Pancreas (tissue), 10 donors: ENCODE data around the gene ACOXL. TPM values are rescaled to one million over a fixed set of nuclear protein-coding genes. Genes with fewer than 3 reads are reported as not detected.

Experiments
- ATAC-seq, 4 donors: fragments of 200-7000 bp; cut with Tn5 transposase; one replicate each; pipeline versions ENCODE4 v1.8.0 to v1.9.1; 2020; ENCODE audit warnings: mild to moderate bottlenecking in 4 of 4, moderate library complexity in 4 of 4
- DNase-seq, 6 donors: peaks; one replicate each; pipeline ENCODE4 v3.0.0-alpha.2; 2020
- FAIRE-seq: peaks from 2 replicates; lab custom pipeline; 2012; peaks lifted over from hg19 to GRCh38; lab: Jason Lieb, UNC
- H3K27ac ChIP-seq, 4 donors: fragments of 200-600 bp; sonication (generic); 1 replicate in 3 of 4; 2 replicates in 1 of 4; pipeline versions ENCODE4 v1.5.0 to v1.8.0; 2020
- H3K27me3 ChIP-seq, 4 donors: fragments of 200-600 bp; one replicate each; pipeline ENCODE4 v1.8.0; 2021
- H3K36me3 ChIP-seq, 3 donors: fragments of 200-600 bp; sonication (generic) in 1 of 3; one replicate each; pipeline versions ENCODE4 v1.5.0 to v1.8.0; 2020 to 2021
- H3K4me1 ChIP-seq, 3 donors: fragments of 200-600 bp; one replicate each; pipeline ENCODE4 v1.8.0; 2021
- H3K4me3 ChIP-seq, 4 donors: fragments of 200-600 bp; sonication (generic) in 2 of 4; one replicate each; pipeline versions ENCODE4 v1.5.0 to v1.8.0; 2020 to 2021
- H3K9me3 ChIP-seq, 4 donors: fragments of 200-600 bp; one replicate each; pipeline ENCODE4 v1.8.0; 2021
- CTCF ChIP-seq, 4 donors: fragments of 200-600 bp; sonication (generic) in 3 of 4; IDR thresholded peaks; one replicate each; pipeline versions ENCODE4 v1.5.0 to v1.8.0; 2021; ENCODE audit warnings: antibody characterized with exemption in 4 of 4
- WGBS, 2 donors: extraction: QIAGEN DNeasy Blood & Tissue Kit; methylation state at CpG; one replicate each; pipeline ENCODE4 v1.1.7; 2013; 5-methylcytosine and 5-hydroxymethylcytosine counted together
- intact Hi-C, 3 donors: fragments of 100-400 bp; cut with DNase I; formaldehyde crosslinking; loops; one replicate each; pipeline versions ENCODE4 v1.11.1 to v1.14.2; 2022
- polyA plus RNA-seq, 2 donors: library from polyadenylated mRNA; stranded (reverse); fragments of 200-250 nt; gene quantifications; one replicate each; pipeline ENCODE4 v1.2.3, GENCODE V29; 2013
- total RNA-seq, 6 donors: library from RNA; stranded (reverse); fragmentation: NEBNext Ultra II Directional in 4 of 6; extraction: Animal tissue kit (Norgen Biotek cat#: 25700) in 4 of 6; gene quantifications; one replicate each; pipeline versions ENCODE4 v1.2.1 to v1.2.4, GENCODE V29; 2021 to 2023
- donor health status: healthy with polysubstance abuse.
- donor health status: DM: no; HTN: no; CAD: no; lungs with moderate emphysema.
- donor health status: DM: no; HTN: no; CAD: no.
- donor health status: control.
- donor health status: control.
- donor health status: Bipolar disorder and iron deficiency.
- donor health status: DM: yes; HTN: yes; CAD: no.
- donor health status: DM: no; HTN: no; CAD: no.
- donor health status: DM: no; HTN: no; CAD: no.
- donor health status: DM: yes; HTN: yes; CAD: no.

The ACOXL gene
- total and polyA plus RNA-seq, 8 donors = 0.06 to 0.75 (median 0.21) TPM; not detected in 2

- no peak for TF ChIP-seq CTCF (IDR thresholded peaks at IDR 0.05)
- no peak for ATAC-seq
- Histone ChIP-seq H3K36me3 (no peaks in the 10 kb centered on the region), H3K4me1 (no peaks in the 10 kb centered on the region), H3K9me3 (no peaks in the 10 kb centered on the region), H3K27me3 (no peaks in the 10 kb centered on the region), H3K4me3 (no peak overlapping the region), H3K27ac (no peak overlapping the region)
- intact Hi-C loops = no loop called here
- 95 to 100% methylated on average over 1 of the region's 1 CpG for WGBS, 2 donors
- no peak for DNase-seq
- FAIRE-seq = no peak
Measured at GRCh38 chr2:110929528-110929927, 197.2 kb downstream of the ACOXL start.

- Histone ChIP-seq H3K27me3 (no peaks in the 10 kb centered on the region), H3K4me3 (no peak overlapping the region), H3K9me3 (no peaks in the 10 kb centered on the region), H3K27ac (no peak overlapping the region), H3K36me3 (no peaks in the 10 kb centered on the region), H3K4me1 (no peaks in the 10 kb centered on the region)
- no peak for FAIRE-seq
- intact Hi-C loops = no loop called here
- TF ChIP-seq CTCF (IDR thresholded peaks at IDR 0.05) = no peak
- WGBS, 2 donors = 41 to 45% methylated on average over 2 of the region's 2 CpGs
- DNase-seq = no peak
- no peak for ATAC-seq
Measured at GRCh38 chr2:110931648-110932047, 199.3 kb downstream of the ACOXL start.

- intact Hi-C loops = no loop called here
- ATAC-seq = no peak
- Histone ChIP-seq H3K4me1 (no peaks in the 10 kb centered on the region), H3K27me3 (no peaks in the 10 kb centered on the region), H3K9me3 (no peaks in the 10 kb centered on the region), H3K4me3 (no peak overlapping the region), H3K27ac (no peak overlapping the region), H3K36me3 (no peaks in the 10 kb centered on the region)
- DNase-seq = no peak
- no peak for TF ChIP-seq CTCF (IDR thresholded peaks at IDR 0.05)
- no peak for FAIRE-seq
- WGBS, 2 donors = 89 to 90% methylated on average over 10 of the region's 10 CpGs
Measured at GRCh38 chr2:110933420-110933819, 201.0 kb downstream of the ACOXL start.

GRCh38 chr2:110934948-110935347 is 202.6 kb downstream of the ACOXL start:
- Histone ChIP-seq H3K27ac (no peak overlapping the region), H3K36me3 (no peaks in the 10 kb centered on the region), H3K4me1 (no peaks in the 10 kb centered on the region), H3K9me3 (no peaks in the 10 kb centered on the region), H3K27me3 (no peaks in the 10 kb centered on the region), H3K4me3 (no peak overlapping the region)
- no peak for DNase-seq
- WGBS, 2 donors = 92 to 98% methylated on average over 6 of the region's 6 CpGs
- intact Hi-C loops = no loop called here
- no peak for FAIRE-seq
- no peak for TF ChIP-seq CTCF (IDR thresholded peaks at IDR 0.05)
- no peak for ATAC-seq

- ATAC-seq (no peak), DNase-seq (no peak), FAIRE-seq (no peak)
- no peak for TF ChIP-seq CTCF (IDR thresholded peaks at IDR 0.05)
- no peak overlapping the region for H3K27ac ChIP-seq
- intact Hi-C loops = no loop called here
- 62 to 64% methylated on average over 5 of the region's 5 CpGs for whole genome bisulfite sequencing, 2 donors
- no peaks in the 10 kb centered on the region for H3K9me3 ChIP-seq
- H3K36me3 ChIP-seq = no peaks in the 10 kb centered on the region
- no peaks in the 10 kb centered on the region for H3K27me3 ChIP-seq
- H3K4me1 ChIP-seq = no peaks in the 10 kb centered on the region
- H3K4me3 ChIP-seq = no peak overlapping the region
Measured at GRCh38 chr2:110940376-110940910, 208.1 kb downstream of the ACOXL start.
